Stomach (tissue), 9 donors: ENCODE results near the gene FAM161B. TPM values are rescaled to one million over a fixed set of nuclear protein-coding genes. Genes with fewer than 3 reads are reported as not detected.

Experiments used
- DNase-seq, 2 donors: peaks; one replicate each; pipeline versions ENCODE4 v3.0.0 to v3.0.0-alpha.2; 2013 to 2019
- H3K27ac ChIP-seq, 5 donors: fragments of 200-600 bp in 4 of 5; sonication (generic) in 4 of 5; one replicate each; pipeline ENCODE4 v1.5.1; 2013 to 2019; ENCODE audit warnings: mild to moderate bottlenecking in 1 of 5, moderate library complexity in 1 of 5
- H3K27me3 ChIP-seq, 3 donors: fragments of 200-600 bp; sonication (generic); one replicate each; pipeline ENCODE4 v1.5.1; 2017 to 2019; ENCODE audit warnings: mixed run types in 1 of 3
- H3K36me3 ChIP-seq, 4 donors: fragments of 200-600 bp; sonication (generic); 1 replicate in 3 of 4; 2 replicates in 1 of 4; pipeline ENCODE4 v1.5.1; 2016 to 2019
- H3K4me1 ChIP-seq, 4 donors: fragments of 200-600 bp; sonication (generic); one replicate each; pipeline ENCODE4 v1.5.1; 2016 to 2019
- H3K4me3 ChIP-seq, 4 donors: fragments of 200-600 bp; sonication (generic) in 3 of 4; one replicate each; pipeline ENCODE4 v1.5.1; 2016 to 2019; ENCODE audit warnings: mild to moderate bottlenecking in 1 of 4
- H3K9me3 ChIP-seq, 4 donors: fragments of 200-600 bp; sonication (generic); one replicate each; pipeline ENCODE4 v1.5.1; 2016 to 2019
- EP300 ChIP-seq: sonication (generic); formaldehyde crosslinking; IDR thresholded peaks from one replicate; pipeline ENCODE4 v1.6.1; 2017; ENCODE audit warnings: antibody characterized with exemption
- POLR2A ChIP-seq, 4 donors: fragments of 450-650 bp; IDR thresholded peaks; one replicate each; pipeline ENCODE4 v1.6.1; 2016; ENCODE audit warnings: antibody characterized with exemption in 4 of 4, control low read depth in 2 of 4, mild to moderate bottlenecking in 1 of 4, moderate library complexity in 1 of 4
- POLR2AphosphoS5 ChIP-seq, 3 donors: sonication (generic); formaldehyde crosslinking; IDR thresholded peaks; one replicate each; pipeline ENCODE4 v1.6.1; 2016; ENCODE audit warnings: antibody characterized with exemption in 3 of 3
- WGBS, 5 donors: extraction: QIAGEN DNeasy Blood & Tissue Kit in 3 of 5; methylation state at CpG; one replicate each; pipeline versions ENCODE4 v1.1.5 to v1.1.7; 2013 to 2018; 5-methylcytosine and 5-hydroxymethylcytosine counted together
- intact Hi-C: fragments of 100-400 bp; cut with DNase I; formaldehyde crosslinking; loops from one replicate; pipeline ENCODE4 v1.15.1; 2023; ENCODE audit warnings: low total_unique reads
- polyA plus RNA-seq, 3 donors: library from polyadenylated mRNA; stranded (reverse); fragments of 200-250 nt; gene quantifications; one replicate each; pipeline ENCODE4 v1.2.3, GENCODE V29; 2013
- total RNA-seq, 5 donors: library from RNA; depleted of rRNA; stranded (reverse); fragments of >200 nt; gene quantifications; one replicate each; pipeline versions ENCODE4 v1.1.0 to v1.2.3, GENCODE V29; 2014 to 2016
- TF ChIP-seq, protein P1 (sequence below), 7 experiments: fragments of 450-650 bp in 4 of 7; fragments of 200-600 bp in 3 of 7; sonication (generic) in 3 of 7; IDR thresholded peaks; one replicate each; pipeline ENCODE4 v1.5.1; 2016 to 2019; ENCODE audit warnings: antibody characterized with exemption in 7 of 7, control low read depth in 2 of 7, mild to moderate bottlenecking in 1 of 7
- donor health status: healthy with polysubstance abuse.
- donor health status: Bipolar disorder and iron deficiency.
- donor health status: healthy.

The FAM161B gene
- total and polyA plus RNA-seq, 8 donors: 0.58 to 5.4 (median 2.1) TPM; not detected in 1

GRCh38 chr14:73942180-73942579 is 7.7 kb downstream of the FAM161B start:
- Histone ChIP-seq H3K27me3 (no peaks in the 10 kb centered on the region), H3K4me3 (no peak overlapping the region), H3K27ac (no peak overlapping the region), H3K36me3 (peaks cover 0 to 86% (median 59%) of the 10 kb centered on the region in 4 donors), H3K4me1 (peaks cover 12 to 40% (median 30%) of the 10 kb centered on the region in 4 donors), H3K9me3 (no peaks in the 10 kb centered on the region)
- TF ChIP-seq, protein P1, sequence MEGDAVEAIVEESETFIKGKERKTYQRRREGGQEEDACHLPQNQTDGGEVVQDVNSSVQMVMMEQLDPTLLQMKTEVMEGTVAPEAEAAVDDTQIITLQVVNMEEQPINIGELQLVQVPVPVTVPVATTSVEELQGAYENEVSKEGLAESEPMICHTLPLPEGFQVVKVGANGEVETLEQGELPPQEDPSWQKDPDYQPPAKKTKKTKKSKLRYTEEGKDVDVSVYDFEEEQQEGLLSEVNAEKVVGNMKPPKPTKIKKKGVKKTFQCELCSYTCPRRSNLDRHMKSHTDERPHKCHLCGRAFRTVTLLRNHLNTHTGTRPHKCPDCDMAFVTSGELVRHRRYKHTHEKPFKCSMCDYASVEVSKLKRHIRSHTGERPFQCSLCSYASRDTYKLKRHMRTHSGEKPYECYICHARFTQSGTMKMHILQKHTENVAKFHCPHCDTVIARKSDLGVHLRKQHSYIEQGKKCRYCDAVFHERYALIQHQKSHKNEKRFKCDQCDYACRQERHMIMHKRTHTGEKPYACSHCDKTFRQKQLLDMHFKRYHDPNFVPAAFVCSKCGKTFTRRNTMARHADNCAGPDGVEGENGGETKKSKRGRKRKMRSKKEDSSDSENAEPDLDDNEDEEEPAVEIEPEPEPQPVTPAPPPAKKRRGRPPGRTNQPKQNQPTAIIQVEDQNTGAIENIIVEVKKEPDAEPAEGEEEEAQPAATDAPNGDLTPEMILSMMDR (IDR thresholded peaks at IDR 0.05): no peak
- TF ChIP-seq POLR2AphosphoS5 (IDR thresholded peaks at IDR 0.05) (no peak), EP300 (no peak), POLR2A (IDR thresholded peaks at IDR 0.05) (no peak)
- DNase-seq: no peak
- 85 to 96% (median 94%) methylated on average over 6 to 7 of the region's 7 CpGs for whole genome bisulfite sequencing, 5 donors
- intact Hi-C loops: no loop called here

GRCh38 chr14:73937012-73937411 is 12.9 kb downstream of the FAM161B start:
- Histone ChIP-seq H3K4me3 (no peak overlapping the region), H3K27me3 (no peaks in the 10 kb centered on the region), H3K27ac (no peak overlapping the region), H3K4me1 (no peaks in the 10 kb centered on the region), H3K9me3 (no peaks in the 10 kb centered on the region), H3K36me3 (peaks cover 22 to 94% (median 84%) of the 10 kb centered on the region in 4 donors)
- intact Hi-C loops: no loop called here
- DNase-seq: no peak
- TF ChIP-seq POLR2A (IDR thresholded peaks at IDR 0.05): no peak
- TF ChIP-seq POLR2AphosphoS5 (IDR thresholded peaks at IDR 0.05): no peak
- TF ChIP-seq EP300: no peak
- TF ChIP-seq, protein P1 (IDR thresholded peaks at IDR 0.05): no peak
- 93 to 98% (median 96%) methylated on average over 2 of the region's 2 CpGs for WGBS, 5 donors

DNA sequence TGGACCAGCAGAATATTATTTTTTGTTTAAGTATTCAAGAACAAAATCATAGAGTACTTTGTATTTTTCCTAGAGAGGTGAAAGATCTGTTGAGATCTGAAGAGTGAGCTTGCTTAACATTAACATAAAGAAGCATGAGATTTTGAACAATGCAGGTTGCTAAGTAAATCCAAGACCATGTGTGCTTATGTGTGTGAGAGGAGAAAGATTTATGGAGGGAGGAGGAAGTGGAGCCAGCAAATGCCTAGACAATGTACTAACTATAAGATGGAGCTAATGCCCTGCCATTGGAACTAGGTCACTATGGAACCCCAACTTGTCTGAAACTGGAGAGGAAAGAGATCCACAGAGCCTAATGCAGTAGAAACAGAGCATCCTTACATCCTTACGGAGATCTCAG is 13.3 kb downstream of the FAM161B start:
- H3K27ac ChIP-seq: no peak overlapping the region
- H3K36me3 ChIP-seq: peaks cover 27 to 94% (median 87%) of the 10 kb centered on the region in 4 donors
- DNase-seq: no peak
- no peak overlapping the region for H3K4me3 ChIP-seq
- intact Hi-C loops: no loop called here
- 76 to 94% (median 89%) methylated on average over 1 of the region's 1 CpG for WGBS, 5 donors
- TF ChIP-seq, protein P1 (IDR thresholded peaks at IDR 0.05): no peak
- TF ChIP-seq POLR2AphosphoS5 (IDR thresholded peaks at IDR 0.05): no peak
- no peak for TF ChIP-seq EP300
- no peak for TF ChIP-seq POLR2A (IDR thresholded peaks at IDR 0.05)
- no peaks in the 10 kb centered on the region for H3K9me3 ChIP-seq
- no peaks in the 10 kb centered on the region for H3K27me3 ChIP-seq
- no peaks in the 10 kb centered on the region for H3K4me1 ChIP-seq

GRCh38 chr14:73935666-73936065 is 14.2 kb downstream of the FAM161B start:
- Histone ChIP-seq H3K27me3 (no peaks in the 10 kb centered on the region), H3K27ac (no peak overlapping the region), H3K36me3 (peaks cover 35 to 96% (median 91%) of the 10 kb centered on the region in 4 donors), H3K4me1 (no peaks in the 10 kb centered on the region), H3K4me3 (no peak overlapping the region), H3K9me3 (no peaks in the 10 kb centered on the region)
- DNase-seq: peak in 1 of 2 donors; percentile 16
- no peak for TF ChIP-seq POLR2A (IDR thresholded peaks at IDR 0.05)
- TF ChIP-seq, protein P1 (IDR thresholded peaks at IDR 0.05): peak in 1 of 7 experiments; percentile 22
- WGBS, 5 donors: 65 to 87% (median 74%) methylated on average over 2 of the region's 2 CpGs
- intact Hi-C loops: no loop called here
